Measurements from ENCODE around the gene PPL. TPM values are rescaled to one million over a fixed set of nuclear protein-coding genes. Genes with fewer than 3 reads are reported as not detected.
A peak's percentile ranks its signal among the peaks of the same experiment; 100 is the strongest.

Gene PPL
- total and polyA plus RNA-seq, 2 of the 8 experiments (the other 6 are each of a cell fraction or from before 2014, with no cell fraction given): 11.3 to 29.5 TPM

DNA sequence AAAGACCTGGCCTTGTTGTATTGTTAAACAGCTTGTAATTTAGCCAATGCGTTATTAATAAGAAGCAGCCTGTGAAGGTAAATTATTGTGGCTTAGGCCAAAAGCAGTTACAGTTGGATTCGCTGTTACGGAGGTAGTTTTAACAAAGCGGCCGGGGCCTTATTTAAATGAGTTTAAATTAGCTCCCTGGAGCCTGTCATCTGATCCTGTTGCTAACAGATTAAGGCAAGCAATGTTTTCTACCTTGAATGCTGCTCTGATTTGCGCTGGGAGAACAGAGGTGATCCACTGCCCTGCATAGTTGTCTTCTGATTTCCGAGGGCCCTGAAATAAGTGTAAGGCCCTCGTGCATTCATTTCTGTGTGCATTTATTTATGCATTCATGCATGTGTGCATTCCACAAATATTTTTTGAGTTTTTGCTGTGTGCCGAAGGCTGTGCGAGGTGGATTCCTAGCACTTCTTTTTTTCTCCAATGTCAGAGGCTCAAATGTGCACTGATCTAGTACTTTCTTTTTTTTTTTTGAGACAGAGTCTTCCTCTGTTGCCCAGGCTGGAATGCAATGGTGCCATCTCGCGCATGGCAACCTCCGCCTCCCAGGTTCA, 32.0 kb upstream of the PPL start:
- peak overlapping the region in 1 of 4 experiments; percentile 41; a peak in 2 of 8 replicates for H3K4me3 ChIP-seq (ENCODE audit: extremely low read depth in 1 of 4, insufficient read depth in 2 of 4, low read depth in 3 of 4, low read length in 4 of 4)
- no peak overlapping the region for H4K91ac ChIP-seq (replicated peaks; ENCODE audit: insufficient read length, low read length)
- no peaks in the 10 kb centered on the region for H3K79me2 ChIP-seq (ENCODE audit: control insufficient read depth in 1 of 2, insufficient read depth in 2 of 2, low read length in 2 of 2)
- H3K14ac ChIP-seq (ENCODE audit: insufficient read length): no peak overlapping the region
- no peaks in the 10 kb centered on the region for H3K36me3 ChIP-seq (ENCODE audit: control insufficient read depth in 2 of 4, insufficient read depth in 4 of 4, low read length in 3 of 4)
- FAIRE-seq (no peak), DNase-seq (ENCODE audit: low read depth in 1 of 2, low spot score in 2 of 2) (no peak)
- 0 out of 2 replicates have a peak overlapping the region, but pooled peaks have one; percentile 14 for H2BK15ac ChIP-seq (ENCODE audit: low read length)
- no peak overlapping the region for H2BK120ac ChIP-seq (replicated peaks; ENCODE audit: low read depth, low read length)
- H2BK5ac ChIP-seq (ENCODE audit: low read depth, low read length): 0 out of 2 replicates have a peak overlapping the region, but pooled peaks have one; percentile 52
- H3K4me1 ChIP-seq (replicated peaks in 1 of 4; ENCODE audit: control insufficient read depth in 3 of 4, insufficient read depth in 4 of 4, low read length in 3 of 4): peaks cover 12 to 26% (median 19%) of the 10 kb centered on the region in 4 experiments
- TF ChIP-seq TAF1 (IDR thresholded peaks at IDR 0.05; ENCODE audit: low read depth, low read length) (peak; percentile 62), CREB1 (IDR thresholded peaks at IDR 0.05) (no peak), CHD2 (IDR thresholded peaks at IDR 0.05; ENCODE audit: low read length) (no peak), SAP30 (IDR thresholded peaks at IDR 0.05; ENCODE audit: insufficient read depth, insufficient replicate concordance, low read length) (no peak), EGR1 (IDR thresholded peaks at IDR 0.05; ENCODE audit: borderline replicate concordance, low read depth, low read length) (no peak), TCF12 (IDR thresholded peaks at IDR 0.05; ENCODE audit: low read depth, low read length) (no peak), RBBP5 (IDR thresholded peaks at IDR 0.05; ENCODE audit: borderline replicate concordance, low read depth, low read length) (no peak), YY1 (IDR thresholded peaks at IDR 0.05; ENCODE audit: low read depth, low read length) (no peak), SP1 (IDR thresholded peaks at IDR 0.05; ENCODE audit: low read depth, low read length) (0 out of 2 replicates have a peak, but pooled peaks have one; percentile 47)
- H2BK20ac ChIP-seq (ENCODE audit: low read length): 0 out of 2 replicates have a peak overlapping the region, but pooled peaks have one; percentile 75
- no peak overlapping the region for H2AK5ac ChIP-seq (ENCODE audit: low read depth, low read length)
- no peaks in the 10 kb centered on the region for H3K79me1 ChIP-seq (ENCODE audit: low read depth, low read length)
- H3K27me3 ChIP-seq (replicated peaks in 1 of 4; ENCODE audit: control insufficient read depth in 3 of 4, extremely low read depth in 1 of 4, insufficient read depth in 3 of 4, low read length in 3 of 4): no peaks in the 10 kb centered on the region
- WGBS, 2 experiments (ENCODE audit: extremely low coverage in 1 of 2, insufficient coverage in 1 of 2, insufficient read length in 1 of 2, insufficient replicate concordance in 2 of 2, low coverage in 1 of 2, low lambda C conversion rate in 2 of 2, missing lambda C conversion rate in 1 of 2): 55% methylated on average over 13 of the region's 13 CpGs; no CpG with 5 or more reads in 1 of the 2 experiments
- H3K9me3 ChIP-seq (ENCODE audit: insufficient read depth in 2 of 2, low read depth in 1 of 2, low read length in 1 of 2): no peaks in the 10 kb centered on the region
- H3K4ac ChIP-seq (replicated peaks; ENCODE audit: insufficient read length, low read depth, low read length): peak overlapping the region; percentile 29
- POLR2A ChIA-PET (ENCODE audit: partially characterized antibody): interaction anchor here (0.6 to 2.5 kb wide), 6 partner anchors 8 to 116 kb away, joined by 3 to 9 read pairs (median 3); partner anchors contain the start of genes NAGPA and SEC14L5
- peak overlapping the region; percentile 68; the same call in 1 of the 2 replicates for H2BK12ac ChIP-seq (ENCODE audit: low read depth, low read length)
- H3K56ac ChIP-seq (replicated peaks; ENCODE audit: insufficient read length, low read depth, low read length): no peak overlapping the region
- H4K20me1 ChIP-seq (replicated peaks in 1 of 2; ENCODE audit: control insufficient read depth in 1 of 2, insufficient read depth in 2 of 2, low read length in 2 of 2): no peaks in the 10 kb centered on the region
- no peak overlapping the region for H4K8ac ChIP-seq (ENCODE audit: extremely low read depth, insufficient read depth, low read length)
- peak overlapping the region; percentile 43; the same call in 1 of the 2 replicates for H2AFZ ChIP-seq (ENCODE audit: low read length)
- H3K23me2 ChIP-seq (ENCODE audit: low read depth, low read length): no peaks in the 10 kb centered on the region; the same call in 1 of the 2 replicates
- 0 out of 7 replicates have a peak overlapping the region, but pooled peaks of 1 of the 4 experiments have one; percentile 4 for H3K9ac ChIP-seq (replicated peaks in 1 of 4; ENCODE audit: extremely low read depth in 1 of 4, low read depth in 3 of 4, low read length in 3 of 4)
- peak overlapping the region; percentile 18; the same call in 1 of the 2 replicates for H3K27ac ChIP-seq (ENCODE audit: low read depth, low read length)
- peak overlapping the region; percentile 61 to 70 for H3K4me2 ChIP-seq (ENCODE audit: insufficient read depth in 1 of 2, low read depth in 2 of 2, low read length in 2 of 2)
- H3K18ac ChIP-seq (ENCODE audit: extremely low read depth, low read length): peak overlapping the region; percentile 83
- CTCF ChIA-PET (ENCODE audit: partially characterized antibody): interaction anchor here (1.1 to 2.2 kb wide), 4 partner anchors 11 to 90 kb away, joined by 4 to 9 read pairs (median 6); partner anchors contain the start of gene SEC14L5
- no peak overlapping the region for H3K23ac ChIP-seq (ENCODE audit: insufficient read length)
- no peak overlapping the region for H4K5ac ChIP-seq (ENCODE audit: insufficient read length, low read depth, low read length)

Data from H1 (cell line).